ENCODE measurements around the gene DNLZ.

DNA sequence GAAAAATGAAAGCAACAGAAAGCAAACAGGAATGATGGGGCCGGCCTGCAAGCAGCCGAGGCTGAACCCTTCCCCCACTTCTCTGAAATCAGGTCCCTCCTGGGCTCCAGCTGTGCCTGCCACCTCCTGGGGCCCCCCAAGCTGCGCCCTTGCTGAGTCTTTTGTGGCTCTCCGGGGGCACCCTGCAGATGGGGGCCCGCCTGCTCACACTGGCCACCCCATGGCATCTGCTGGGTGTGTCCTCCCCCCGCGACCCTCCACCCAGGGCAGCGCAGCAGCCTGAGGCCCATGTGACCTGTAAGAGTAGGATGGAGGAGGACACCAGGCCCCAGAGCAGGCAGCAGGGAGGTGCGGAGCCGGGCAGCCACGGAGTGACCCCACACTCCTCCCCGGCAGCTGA, 30.5 kb downstream of the DNLZ start:
- TF ChIP-seq, protein P1, sequence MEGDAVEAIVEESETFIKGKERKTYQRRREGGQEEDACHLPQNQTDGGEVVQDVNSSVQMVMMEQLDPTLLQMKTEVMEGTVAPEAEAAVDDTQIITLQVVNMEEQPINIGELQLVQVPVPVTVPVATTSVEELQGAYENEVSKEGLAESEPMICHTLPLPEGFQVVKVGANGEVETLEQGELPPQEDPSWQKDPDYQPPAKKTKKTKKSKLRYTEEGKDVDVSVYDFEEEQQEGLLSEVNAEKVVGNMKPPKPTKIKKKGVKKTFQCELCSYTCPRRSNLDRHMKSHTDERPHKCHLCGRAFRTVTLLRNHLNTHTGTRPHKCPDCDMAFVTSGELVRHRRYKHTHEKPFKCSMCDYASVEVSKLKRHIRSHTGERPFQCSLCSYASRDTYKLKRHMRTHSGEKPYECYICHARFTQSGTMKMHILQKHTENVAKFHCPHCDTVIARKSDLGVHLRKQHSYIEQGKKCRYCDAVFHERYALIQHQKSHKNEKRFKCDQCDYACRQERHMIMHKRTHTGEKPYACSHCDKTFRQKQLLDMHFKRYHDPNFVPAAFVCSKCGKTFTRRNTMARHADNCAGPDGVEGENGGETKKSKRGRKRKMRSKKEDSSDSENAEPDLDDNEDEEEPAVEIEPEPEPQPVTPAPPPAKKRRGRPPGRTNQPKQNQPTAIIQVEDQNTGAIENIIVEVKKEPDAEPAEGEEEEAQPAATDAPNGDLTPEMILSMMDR (IDR thresholded peaks at IDR 0.05; ENCODE audit: low read depth, low read length, missing input control) = no peak
- TF ChIP-seq, protein P2, sequence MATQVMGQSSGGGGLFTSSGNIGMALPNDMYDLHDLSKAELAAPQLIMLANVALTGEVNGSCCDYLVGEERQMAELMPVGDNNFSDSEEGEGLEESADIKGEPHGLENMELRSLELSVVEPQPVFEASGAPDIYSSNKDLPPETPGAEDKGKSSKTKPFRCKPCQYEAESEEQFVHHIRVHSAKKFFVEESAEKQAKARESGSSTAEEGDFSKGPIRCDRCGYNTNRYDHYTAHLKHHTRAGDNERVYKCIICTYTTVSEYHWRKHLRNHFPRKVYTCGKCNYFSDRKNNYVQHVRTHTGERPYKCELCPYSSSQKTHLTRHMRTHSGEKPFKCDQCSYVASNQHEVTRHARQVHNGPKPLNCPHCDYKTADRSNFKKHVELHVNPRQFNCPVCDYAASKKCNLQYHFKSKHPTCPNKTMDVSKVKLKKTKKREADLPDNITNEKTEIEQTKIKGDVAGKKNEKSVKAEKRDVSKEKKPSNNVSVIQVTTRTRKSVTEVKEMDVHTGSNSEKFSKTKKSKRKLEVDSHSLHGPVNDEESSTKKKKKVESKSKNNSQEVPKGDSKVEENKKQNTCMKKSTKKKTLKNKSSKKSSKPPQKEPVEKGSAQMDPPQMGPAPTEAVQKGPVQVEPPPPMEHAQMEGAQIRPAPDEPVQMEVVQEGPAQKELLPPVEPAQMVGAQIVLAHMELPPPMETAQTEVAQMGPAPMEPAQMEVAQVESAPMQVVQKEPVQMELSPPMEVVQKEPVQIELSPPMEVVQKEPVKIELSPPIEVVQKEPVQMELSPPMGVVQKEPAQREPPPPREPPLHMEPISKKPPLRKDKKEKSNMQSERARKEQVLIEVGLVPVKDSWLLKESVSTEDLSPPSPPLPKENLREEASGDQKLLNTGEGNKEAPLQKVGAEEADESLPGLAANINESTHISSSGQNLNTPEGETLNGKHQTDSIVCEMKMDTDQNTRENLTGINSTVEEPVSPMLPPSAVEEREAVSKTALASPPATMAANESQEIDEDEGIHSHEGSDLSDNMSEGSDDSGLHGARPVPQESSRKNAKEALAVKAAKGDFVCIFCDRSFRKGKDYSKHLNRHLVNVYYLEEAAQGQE (IDR thresholded peaks at IDR 0.05) = no peak
- TF ChIP-seq, protein P3, sequence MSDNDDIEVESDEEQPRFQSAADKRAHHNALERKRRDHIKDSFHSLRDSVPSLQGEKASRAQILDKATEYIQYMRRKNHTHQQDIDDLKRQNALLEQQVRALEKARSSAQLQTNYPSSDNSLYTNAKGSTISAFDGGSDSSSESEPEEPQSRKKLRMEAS (IDR thresholded peaks at IDR 0.05) = no peak
- TF ChIP-seq HNF4G (IDR thresholded peaks at IDR 0.05) = no peak
- no peak for TF ChIP-seq JUND (IDR thresholded peaks at IDR 0.05)
- TF ChIP-seq, protein P4, sequence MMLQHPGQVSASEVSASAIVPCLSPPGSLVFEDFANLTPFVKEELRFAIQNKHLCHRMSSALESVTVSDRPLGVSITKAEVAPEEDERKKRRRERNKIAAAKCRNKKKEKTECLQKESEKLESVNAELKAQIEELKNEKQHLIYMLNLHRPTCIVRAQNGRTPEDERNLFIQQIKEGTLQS (IDR thresholded peaks at IDR 0.05) = no peak
- TF ChIP-seq SP1 (IDR thresholded peaks at IDR 0.05) = no peak
- TF ChIP-seq TAF1 (conservative IDR thresholded peaks at IDR 0.05) = no peak
- no peak for TF ChIP-seq EGR1 (IDR thresholded peaks at IDR 0.05; ENCODE audit: low read depth in 2 of 2)
- TF ChIP-seq NR2F2 (IDR thresholded peaks at IDR 0.05) = no peak
- TF ChIP-seq RAD21 (IDR thresholded peaks at IDR 0.05) = no peak
- TF ChIP-seq FOXA1 (IDR thresholded peaks at IDR 0.05) = no peak
